GM12891 (cell line): ENCODE results near the gene IL25.
"Not testable (repeated sequence)": the region's sequence is repeated elsewhere in the genome, so short reads cannot be mapped to it uniquely, and the experiment has no call there.

Source experiments
- PAX5 ChIP-seq: IDR thresholded peaks from 2 replicates; pipeline ENCODE4 v1.6.1; 2011; ENCODE audit warnings: low read length, moderate library complexity, mild to moderate bottlenecking; ENCODE audit not compliant: insufficient read depth, severe bottlenecking
- POLR2A ChIP-seq: IDR thresholded peaks from 2 replicates; pipeline ENCODE4 v1.6.1; 2011; ENCODE audit warnings: low read depth, low read length, control low read depth
- POLR2AphosphoS5 ChIP-seq: IDR thresholded peaks from 2 replicates; pipeline ENCODE4 v1.6.1; 2011; ENCODE audit warnings: low read depth, low read length, control low read depth
- POU2F2 ChIP-seq: IDR thresholded peaks from 2 replicates; pipeline ENCODE4 v1.6.1; 2011; ENCODE audit warnings: low read depth, mild to moderate bottlenecking, control low read depth, low read length, moderate library complexity
- SPI1 ChIP-seq: IDR thresholded peaks from 2 replicates; pipeline ENCODE4 v1.6.1; 2011; ENCODE audit warnings: low read depth, low read length, control low read depth
- TAF1 ChIP-seq: IDR thresholded peaks from 2 replicates; pipeline ENCODE4 v1.6.1; 2011; ENCODE audit warnings: low read depth, low read length, control low read depth

GRCh38 chr14:23419646-23420045 lies 47.0 kb downstream of the IL25 start:
- not testable (repeated sequence) for TF ChIP-seq POLR2A, POLR2AphosphoS5, TAF1, PAX5, SPI1, POU2F2
